ENCODE results near the gene IQCK.

- TF ChIP-seq EZH2 (IDR thresholded peaks at IDR 0.05) (no peak), POLR2AphosphoS5 (IDR thresholded peaks at IDR 0.05; ENCODE audit: borderline replicate concordance, low read depth, low read length) (no peak)
Measured at GRCh38 chr16:19883296-19883965, 165.4 kb downstream of the IQCK start.

Data from SK-N-MC (cell line).